ENCODE measurements around the gene LYPLA2. TPM values are rescaled to one million over a fixed set of nuclear protein-coding genes. Genes with fewer than 3 reads are reported as not detected.

LYPLA2 gene
- total and polyA plus RNA-seq, 2 of the 8 experiments (the other 6 are each of a cell fraction or from before 2014, with no cell fraction given) = 138 to 211 TPM

- no peak overlapping the region for H4K8ac ChIP-seq (ENCODE audit: extremely low read depth, insufficient read depth, low read length)
- H3K4me3 ChIP-seq (ENCODE audit: extremely low read depth in 1 of 4, insufficient read depth in 2 of 4, low read depth in 3 of 4, low read length in 4 of 4) = no peak overlapping the region
- no peak overlapping the region for H3K14ac ChIP-seq (ENCODE audit: insufficient read length)
- H3K18ac ChIP-seq (ENCODE audit: extremely low read depth, low read length) = no peak overlapping the region
- no peak overlapping the region for H2BK120ac ChIP-seq (replicated peaks; ENCODE audit: low read depth, low read length)
- H4K20me1 ChIP-seq (replicated peaks in 1 of 2; ENCODE audit: control insufficient read depth in 1 of 2, insufficient read depth in 2 of 2, low read length in 2 of 2) = peaks cover 0 to 7% of the 10 kb centered on the region in 2 experiments
- H2BK12ac ChIP-seq (ENCODE audit: low read depth, low read length) = no peak overlapping the region
- H3K23ac ChIP-seq (ENCODE audit: insufficient read length) = no peak overlapping the region
- H3K79me2 ChIP-seq (ENCODE audit: control insufficient read depth in 1 of 2, insufficient read depth in 2 of 2, low read length in 2 of 2) = peaks cover 4 to 15% of the 10 kb centered on the region in 2 experiments; a peak in 3 of 4 replicates
- peaks cover 9% of the 10 kb centered on the region for H3K23me2 ChIP-seq (ENCODE audit: low read depth, low read length)
- no peak overlapping the region for H2BK20ac ChIP-seq (ENCODE audit: low read length)
- no peak overlapping the region for H4K91ac ChIP-seq (replicated peaks; ENCODE audit: insufficient read length, low read length)
- DNase-seq (ENCODE audit: low read depth in 1 of 2, low spot score in 2 of 2) (no peak), FAIRE-seq (no peak)
- H3K9me3 ChIP-seq (ENCODE audit: insufficient read depth in 2 of 2, low read depth in 1 of 2, low read length in 1 of 2) = no peaks in the 10 kb centered on the region
- no peak overlapping the region for H2BK5ac ChIP-seq (ENCODE audit: low read depth, low read length)
- no peak overlapping the region for H3K9ac ChIP-seq (replicated peaks in 1 of 4; ENCODE audit: extremely low read depth in 1 of 4, low read depth in 3 of 4, low read length in 3 of 4)
- no peak overlapping the region for H3K4ac ChIP-seq (replicated peaks; ENCODE audit: insufficient read length, low read depth, low read length)
- 96% methylated on average over 3 of the region's 3 CpGs; no CpG with 5 or more reads in 1 of the 2 experiments for WGBS, 2 experiments (ENCODE audit: extremely low coverage in 1 of 2, insufficient coverage in 1 of 2, insufficient read length in 1 of 2, insufficient replicate concordance in 2 of 2, low coverage in 1 of 2, low lambda C conversion rate in 2 of 2, missing lambda C conversion rate in 1 of 2)
- H3K79me1 ChIP-seq (ENCODE audit: low read depth, low read length) = peaks cover 5% of the 10 kb centered on the region; the same call in 1 of the 2 replicates
- H3K36me3 ChIP-seq (ENCODE audit: control insufficient read depth in 2 of 4, insufficient read depth in 4 of 4, low read length in 3 of 4) = peaks cover 13 to 27% (median 22%) of the 10 kb centered on the region in 4 experiments
- no peak overlapping the region for H2BK15ac ChIP-seq (ENCODE audit: low read length)
- no peak overlapping the region for H4K5ac ChIP-seq (ENCODE audit: insufficient read length, low read depth, low read length)
- no peak overlapping the region for H2AFZ ChIP-seq (ENCODE audit: low read length)
- no peak overlapping the region for H3K56ac ChIP-seq (replicated peaks; ENCODE audit: insufficient read length, low read depth, low read length)
- no peak overlapping the region for H2AK5ac ChIP-seq (ENCODE audit: low read depth, low read length)
- H3K4me1 ChIP-seq (replicated peaks in 1 of 4; ENCODE audit: control insufficient read depth in 3 of 4, insufficient read depth in 4 of 4, low read length in 3 of 4) = peaks cover 0 to 6% (median 5%) of the 10 kb centered on the region in 4 experiments; a peak in 5 of 7 replicates
- no peaks in the 10 kb centered on the region for H3K27me3 ChIP-seq (replicated peaks in 1 of 4; ENCODE audit: control insufficient read depth in 3 of 4, extremely low read depth in 1 of 4, insufficient read depth in 3 of 4, low read length in 3 of 4)
- TF ChIP-seq EGR1 (IDR thresholded peaks at IDR 0.05; ENCODE audit: borderline replicate concordance, low read depth, low read length) (no peak), ZNF274 (IDR thresholded peaks at IDR 0.05; ENCODE audit: borderline replicate concordance, extremely low read depth, low read length) (no peak)
- POLR2A ChIA-PET (ENCODE audit: partially characterized antibody) = interaction anchor here (0.8 to 16.2 kb wide), 3 partner anchors 8 to 23 kb away, joined by 3 to 192 read pairs (median 75); partner anchors contain the start of genes GALE and PITHD1
- no peak overlapping the region for H3K4me2 ChIP-seq (ENCODE audit: insufficient read depth in 1 of 2, low read depth in 2 of 2, low read length in 2 of 2)
- no peak overlapping the region for H3K27ac ChIP-seq (ENCODE audit: low read depth, low read length)
- CTCF ChIA-PET (ENCODE audit: partially characterized antibody) = interaction anchor here (0.7 to 3.5 kb wide), 2 partner anchors 9 to 13 kb away, joined by 3 to 16 read pairs; partner anchors contain the start of gene PITHD1
Measured at GRCh38 chr1:23787701-23788100, 3.2 kb upstream of the LYPLA2 start.

Measured in H1 (cell line).